ENCODE data around the gene BCL2L2.

DNA sequence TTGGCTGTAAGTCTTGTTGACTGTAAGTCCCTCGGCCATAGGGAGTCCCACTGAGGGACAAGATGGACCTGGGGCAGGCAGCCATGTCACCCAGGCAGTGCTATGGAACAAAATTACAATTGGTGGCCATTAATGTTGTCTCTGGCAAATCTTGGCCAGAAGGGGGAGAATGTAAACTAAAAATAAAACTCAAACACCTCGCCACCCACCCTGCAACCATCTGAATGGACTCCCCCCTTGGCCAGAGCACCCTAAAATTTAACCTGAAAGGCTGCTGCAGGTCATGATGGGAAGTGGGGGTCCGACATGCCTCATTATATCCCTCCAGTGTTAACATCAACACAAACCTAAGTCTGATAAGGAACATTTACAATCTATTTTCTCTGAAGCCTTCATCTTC lies 37.8 kb downstream of the BCL2L2 start:
- TF ChIP-seq, protein P1, sequence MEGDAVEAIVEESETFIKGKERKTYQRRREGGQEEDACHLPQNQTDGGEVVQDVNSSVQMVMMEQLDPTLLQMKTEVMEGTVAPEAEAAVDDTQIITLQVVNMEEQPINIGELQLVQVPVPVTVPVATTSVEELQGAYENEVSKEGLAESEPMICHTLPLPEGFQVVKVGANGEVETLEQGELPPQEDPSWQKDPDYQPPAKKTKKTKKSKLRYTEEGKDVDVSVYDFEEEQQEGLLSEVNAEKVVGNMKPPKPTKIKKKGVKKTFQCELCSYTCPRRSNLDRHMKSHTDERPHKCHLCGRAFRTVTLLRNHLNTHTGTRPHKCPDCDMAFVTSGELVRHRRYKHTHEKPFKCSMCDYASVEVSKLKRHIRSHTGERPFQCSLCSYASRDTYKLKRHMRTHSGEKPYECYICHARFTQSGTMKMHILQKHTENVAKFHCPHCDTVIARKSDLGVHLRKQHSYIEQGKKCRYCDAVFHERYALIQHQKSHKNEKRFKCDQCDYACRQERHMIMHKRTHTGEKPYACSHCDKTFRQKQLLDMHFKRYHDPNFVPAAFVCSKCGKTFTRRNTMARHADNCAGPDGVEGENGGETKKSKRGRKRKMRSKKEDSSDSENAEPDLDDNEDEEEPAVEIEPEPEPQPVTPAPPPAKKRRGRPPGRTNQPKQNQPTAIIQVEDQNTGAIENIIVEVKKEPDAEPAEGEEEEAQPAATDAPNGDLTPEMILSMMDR (IDR thresholded peaks at IDR 0.05): no peak
- no peak for TF ChIP-seq POLR2A (IDR thresholded peaks at IDR 0.05)
